SU-DHL-6 (cell line): ENCODE data around the gene ADCYAP1R1.
"Not testable (repeated sequence)": the region's sequence is repeated elsewhere in the genome, so short reads cannot be mapped to it uniquely, and the experiment has no call there.

Source experiments
- H2AFZ ChIP-seq: fragments of 200-600 bp; sonication (generic); 2 replicates; pipeline ENCODE4 v1.6.1; 2014; ENCODE audit warnings: low read depth, mild to moderate bottlenecking, moderate library complexity, mixed read lengths, antibody characterized with exemption, low read length; ENCODE audit not compliant: severe bottlenecking
- H3F3A ChIP-seq: fragments of 200-600 bp; shearing (Covaris generic); 2 replicates; pipeline ENCODE4 v1.6.0; 2016; ENCODE audit warnings: antibody characterized with exemption, mild to moderate bottlenecking; ENCODE audit not compliant: insufficient read depth
- H3K27ac ChIP-seq: fragments of 200-600 bp; sonication (generic); 2 replicates; pipeline ENCODE4 v1.5.1; 2016; ENCODE audit warnings: low read depth, mild to moderate bottlenecking, low read length, moderate library complexity, mixed read lengths
- H3K27me3 ChIP-seq: fragments of 200-600 bp; sonication (generic), shearing (Covaris generic); 2 replicates; pipeline ENCODE4 v1.6.0; 2014; ENCODE audit warnings: mild to moderate bottlenecking, low read length
- H3K36me3 ChIP-seq: fragments of 200-600 bp; sonication (generic); 2 replicates; pipeline ENCODE4 v1.6.1; 2014; ENCODE audit warnings: mild to moderate bottlenecking, low read length, mixed read lengths
- H3K4me2 ChIP-seq: fragments of 300-600, 200-600 bp; shearing (Covaris generic), sonication (generic); 2 replicates; pipeline ENCODE4 v1.6.0; 2014; ENCODE audit warnings: low read length, low read depth, mild to moderate bottlenecking; ENCODE audit not compliant: poor library complexity, severe bottlenecking
- H3K4me3 ChIP-seq: fragments of 200-600 bp; sonication (generic); 2 replicates; pipeline ENCODE4 v1.5.1; 2014; ENCODE audit warnings: antibody characterized with exemption, low read length, mild to moderate bottlenecking, mixed read lengths; ENCODE audit not compliant: insufficient read depth, poor library complexity, severe bottlenecking
- H3K79me2 ChIP-seq: fragments of 200-600 bp; sonication (generic); 2 replicates; pipeline ENCODE4 v1.6.1; 2014; ENCODE audit warnings: mild to moderate bottlenecking, low read length, moderate library complexity; ENCODE audit not compliant: insufficient read depth
- H3K9ac ChIP-seq: fragments of 200-600 bp; sonication (generic); 2 replicates; pipeline ENCODE4 v1.7.0; 2014; ENCODE audit warnings: mild to moderate bottlenecking, low read length
- H3K9me2 ChIP-seq: fragments of 200-600 bp; sonication (generic); replicated peaks from 2 replicates; pipeline ENCODE4 v1.6.1; 2014; ENCODE audit warnings: low read length; ENCODE audit not compliant: insufficient read depth
- H3K9me3 ChIP-seq: fragments of 200-600 bp; sonication (generic); 2 replicates; pipeline ENCODE4 v1.6.1; 2014; ENCODE audit warnings: low read length, mixed read lengths; ENCODE audit not compliant: insufficient read depth
- H4K20me1 ChIP-seq: fragments of 200-600 bp; sonication (generic); 2 replicates; pipeline ENCODE4 v1.6.1; 2014; ENCODE audit warnings: low read depth, mild to moderate bottlenecking, antibody characterized with exemption, low read length, moderate library complexity, mixed read lengths
- CTCF ChIP-seq: fragments of 200-600 bp; sonication (generic); IDR thresholded peaks from one replicate; pipeline ENCODE4 v1.5.1; 2017; ENCODE audit warnings: antibody characterized with exemption, mild to moderate bottlenecking, low read length, moderate library complexity; ENCODE audit not compliant: insufficient read depth, poor library complexity, severe bottlenecking
- EZH2phosphoT487 ChIP-seq: fragments of 200-600 bp; sonication (generic), shearing (Covaris generic); conservative IDR thresholded peaks from 2 replicates; pipeline ENCODE4 v1.6.1; 2018; ENCODE audit warnings: mild to moderate bottlenecking, antibody characterized with exemption, low read length, moderate library complexity, mixed read lengths

ADCYAP1R1 gene

GRCh38 chr7:31146538-31146937, 94.4 kb downstream of the ADCYAP1R1 start:
- Histone ChIP-seq H2AFZ (no peak overlapping the region), H3F3A (no peaks in the 10 kb centered on the region), H3K27me3 (no peaks in the 10 kb centered on the region), H3K4me3 (no peak overlapping the region), H3K27ac (no peak overlapping the region), H4K20me1 (no peaks in the 10 kb centered on the region), H3K9me3 (no peaks in the 10 kb centered on the region), H3K36me3 (no peaks in the 10 kb centered on the region), H3K79me2 (no peaks in the 10 kb centered on the region), H3K9me2 (no peaks in the 10 kb centered on the region), H3K4me2 (no peak overlapping the region), H3K9ac (no peak overlapping the region)
- no peak for TF ChIP-seq EZH2phosphoT487

DNA sequence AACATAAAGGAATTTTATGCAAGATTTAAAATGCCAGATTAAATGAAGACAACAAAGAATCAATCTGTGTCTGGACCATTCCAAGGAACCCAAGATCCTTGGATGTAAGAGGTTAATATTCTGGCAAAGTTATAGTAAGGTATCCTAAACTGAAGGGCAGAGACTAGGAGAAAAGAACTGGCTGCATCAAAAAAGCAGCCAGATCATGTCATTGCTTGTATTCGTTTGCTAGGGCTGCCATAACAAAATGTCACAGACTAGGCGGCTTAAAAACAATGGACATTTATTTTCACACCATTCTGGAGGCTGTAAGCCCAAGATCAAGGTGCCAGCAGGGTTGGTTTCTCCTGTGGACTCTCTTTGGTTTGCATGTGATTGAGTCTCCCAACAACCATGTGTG, 99.7 kb downstream of the ADCYAP1R1 start:
- Histone ChIP-seq H3K27me3 (no peaks in the 10 kb centered on the region), H2AFZ (no peak overlapping the region)
- TF ChIP-seq CTCF (no peak), EZH2phosphoT487 (no peak)

GRCh38 chr7:31153318-31153717, 101.2 kb downstream of the ADCYAP1R1 start:
- not testable (repeated sequence) for H2AFZ ChIP-seq, H3K79me2 ChIP-seq, H3K4me2 ChIP-seq, H3K36me3 ChIP-seq, H3K27ac ChIP-seq, H4K20me1 ChIP-seq, H3K27me3 ChIP-seq, H3K9me3 ChIP-seq, H3K9me2 ChIP-seq, H3F3A ChIP-seq, H3K9ac ChIP-seq, H3K4me3 ChIP-seq

More for the DNA sequence above, 99.7 kb downstream of the ADCYAP1R1 start:
- Histone ChIP-seq H3K36me3 (no peaks in the 10 kb centered on the region), H3K9me3 (no peaks in the 10 kb centered on the region), H3K79me2 (no peaks in the 10 kb centered on the region), H4K20me1 (no peaks in the 10 kb centered on the region), H3K27ac (no peak overlapping the region), H3K4me2 (no peak overlapping the region), H3F3A (no peaks in the 10 kb centered on the region), H3K4me3 (no peak overlapping the region), H3K9me2 (no peaks in the 10 kb centered on the region), H3K9ac (no peak overlapping the region)

- Histone ChIP-seq H3K9me3 (no peaks in the 10 kb centered on the region), H3K9ac (no peak overlapping the region), H4K20me1 (0 out of 2 replicates have a peak, but pooled peaks cover 3% of the 10 kb centered on the region), H3K27ac (no peak overlapping the region), H3K79me2 (no peaks in the 10 kb centered on the region), H3K9me2 (no peaks in the 10 kb centered on the region), H3K4me2 (no peak overlapping the region), H3K27me3 (no peaks in the 10 kb centered on the region), H2AFZ (no peak overlapping the region), H3F3A (no peaks in the 10 kb centered on the region), H3K36me3 (no peaks in the 10 kb centered on the region), H3K4me3 (no peak overlapping the region)
- TF ChIP-seq EZH2phosphoT487 (no peak), CTCF (no peak)
Observed at GRCh38 chr7:31160941-31161340, 108.8 kb downstream of the ADCYAP1R1 start.
